K562 (cell line): Measurements from ENCODE around the gene MATK. TPM values are rescaled to one million over a fixed set of nuclear protein-coding genes. Genes with fewer than 3 reads are reported as not detected.
A peak's percentile ranks its signal among the peaks of the same experiment; 100 is the strongest.

ENCODE experiments used
- ELF4 ChIP-seq: fragments of 450-650 bp; formaldehyde crosslinking; IDR thresholded peaks from 2 replicates; pipeline ENCODE4 v1.4.0; 2022; ENCODE audit warnings: missing genetic modification characterization
- SRSF1 ChIP-seq: fragments of 200-400 bp; formaldehyde crosslinking; IDR thresholded peaks from 2 replicates; pipeline ENCODE4 v1.6.1; 2017; ENCODE audit warnings: mild to moderate bottlenecking, low read depth, low read length, moderate library complexity
- TRIM28 ChIP-seq: fragments of 450-650 bp; IDR thresholded peaks from 2 replicates; pipeline ENCODE4 v1.6.1; 2017
- ZBTB17 ChIP-seq: fragments of 450-650 bp; formaldehyde crosslinking; IDR thresholded peaks from 2 replicates; pipeline ENCODE4 v1.4.0; 2020; ENCODE audit warnings: mild to moderate bottlenecking
- polyA plus RNA-seq, 8 experiments: library from polyadenylated mRNA; depleted of rRNA in 4 of 8; stranded (reverse) in 5 of 8; unstranded in 3 of 8; fragments of >200 nt; fragmentation: Nextera tagmentation in 2 of 8; fragmentation: Illumina TruSeq in 1 of 8; extraction: Ambion mirVana in 2 of 8; extraction: Trizol in 1 of 8; gene quantifications; 2 replicates each; pipeline versions ENCODE4 v1.2.1 to v1.2.3, GENCODE V29; 2011 to 2014; ENCODE audit warnings: inconsistent platforms in 1 of 8, missing spikeins in 1 of 8
- total RNA-seq, 7 experiments: library from RNA; depleted of rRNA in 6 of 7; stranded (reverse); fragments of >200 nt in 6 of 7; fragmentation: Illumina TruSeq in 2 of 7; extraction: Trizol in 2 of 7; gene quantifications; 2 replicates each; pipeline versions ENCODE4 v1.2.1 to v1.2.3, GENCODE V29; 2011 to 2021; ENCODE audit warnings: low replicate concordance in 1 of 7
- TF ChIP-seq, protein P1 (sequence below), 2 experiments: IDR thresholded peaks in 1 of 2; conservative IDR thresholded peaks in 1 of 2; 2 replicates each; pipeline ENCODE4 v1.6.1; 2016; ENCODE audit warnings: low read depth in 2 of 2, mild to moderate bottlenecking in 1 of 2, missing compliant biosample characterization in 1 of 2, missing genetic modification characterization in 1 of 2, moderate library complexity in 1 of 2
- TF ChIP-seq, protein P2 (sequence below): fragments of 450-650 bp; IDR thresholded peaks from 2 replicates; pipeline ENCODE4 v1.6.1; 2016; ENCODE audit warnings: mild to moderate bottlenecking, moderate library complexity
- TF ChIP-seq, protein P3 (sequence below): fragments of 250-450 bp; sonication (Bioruptor Pico); IDR thresholded peaks from 2 replicates; pipeline ENCODE4 v1.4.0; 2020

MATK gene
- total and polyA plus RNA-seq, 9 of the 15 experiments (the other 6 are each of a cell fraction or from before 2014, with no cell fraction given) = 0.08 to 41.5 (median 21.4) TPM

DNA sequence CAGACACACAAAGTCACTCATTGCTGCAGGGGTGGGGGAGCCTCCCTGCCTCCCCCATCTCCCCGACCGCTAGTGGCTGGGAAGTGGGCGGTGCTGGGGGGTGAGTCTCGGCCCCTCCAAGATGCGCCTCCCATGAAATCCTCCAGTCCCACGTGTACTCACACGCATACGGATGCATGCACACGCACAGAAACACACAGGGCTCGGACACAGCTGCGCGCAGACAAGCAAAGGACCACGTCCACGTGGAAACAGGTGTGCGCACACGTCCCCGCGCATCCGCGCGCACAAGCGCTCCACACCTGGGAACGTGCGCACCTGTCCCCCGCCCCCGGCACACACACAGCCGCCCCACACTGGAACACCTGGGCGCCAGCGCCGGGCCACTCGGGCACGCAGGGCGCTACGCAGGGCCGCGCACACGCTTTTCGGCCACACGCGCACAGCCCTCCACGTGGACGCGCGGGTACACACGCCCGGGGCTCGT is 687 bp downstream of the MATK start (continued):
- TF ChIP-seq, protein P1, sequence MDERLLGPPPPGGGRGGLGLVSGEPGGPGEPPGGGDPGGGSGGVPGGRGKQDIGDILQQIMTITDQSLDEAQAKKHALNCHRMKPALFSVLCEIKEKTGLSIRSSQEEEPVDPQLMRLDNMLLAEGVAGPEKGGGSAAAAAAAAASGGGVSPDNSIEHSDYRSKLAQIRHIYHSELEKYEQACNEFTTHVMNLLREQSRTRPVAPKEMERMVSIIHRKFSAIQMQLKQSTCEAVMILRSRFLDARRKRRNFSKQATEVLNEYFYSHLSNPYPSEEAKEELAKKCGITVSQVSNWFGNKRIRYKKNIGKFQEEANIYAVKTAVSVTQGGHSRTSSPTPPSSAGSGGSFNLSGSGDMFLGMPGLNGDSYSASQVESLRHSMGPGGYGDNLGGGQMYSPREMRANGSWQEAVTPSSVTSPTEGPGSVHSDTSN (CRISPR knock-in tag; IDR thresholded peaks at IDR 0.05; ENCODE audit: low read depth) = no peak
- TF ChIP-seq, protein P1 (tag; conservative IDR thresholded peaks at IDR 0.05; ENCODE audit: low read depth) = no peak
- TF ChIP-seq, protein P2, sequence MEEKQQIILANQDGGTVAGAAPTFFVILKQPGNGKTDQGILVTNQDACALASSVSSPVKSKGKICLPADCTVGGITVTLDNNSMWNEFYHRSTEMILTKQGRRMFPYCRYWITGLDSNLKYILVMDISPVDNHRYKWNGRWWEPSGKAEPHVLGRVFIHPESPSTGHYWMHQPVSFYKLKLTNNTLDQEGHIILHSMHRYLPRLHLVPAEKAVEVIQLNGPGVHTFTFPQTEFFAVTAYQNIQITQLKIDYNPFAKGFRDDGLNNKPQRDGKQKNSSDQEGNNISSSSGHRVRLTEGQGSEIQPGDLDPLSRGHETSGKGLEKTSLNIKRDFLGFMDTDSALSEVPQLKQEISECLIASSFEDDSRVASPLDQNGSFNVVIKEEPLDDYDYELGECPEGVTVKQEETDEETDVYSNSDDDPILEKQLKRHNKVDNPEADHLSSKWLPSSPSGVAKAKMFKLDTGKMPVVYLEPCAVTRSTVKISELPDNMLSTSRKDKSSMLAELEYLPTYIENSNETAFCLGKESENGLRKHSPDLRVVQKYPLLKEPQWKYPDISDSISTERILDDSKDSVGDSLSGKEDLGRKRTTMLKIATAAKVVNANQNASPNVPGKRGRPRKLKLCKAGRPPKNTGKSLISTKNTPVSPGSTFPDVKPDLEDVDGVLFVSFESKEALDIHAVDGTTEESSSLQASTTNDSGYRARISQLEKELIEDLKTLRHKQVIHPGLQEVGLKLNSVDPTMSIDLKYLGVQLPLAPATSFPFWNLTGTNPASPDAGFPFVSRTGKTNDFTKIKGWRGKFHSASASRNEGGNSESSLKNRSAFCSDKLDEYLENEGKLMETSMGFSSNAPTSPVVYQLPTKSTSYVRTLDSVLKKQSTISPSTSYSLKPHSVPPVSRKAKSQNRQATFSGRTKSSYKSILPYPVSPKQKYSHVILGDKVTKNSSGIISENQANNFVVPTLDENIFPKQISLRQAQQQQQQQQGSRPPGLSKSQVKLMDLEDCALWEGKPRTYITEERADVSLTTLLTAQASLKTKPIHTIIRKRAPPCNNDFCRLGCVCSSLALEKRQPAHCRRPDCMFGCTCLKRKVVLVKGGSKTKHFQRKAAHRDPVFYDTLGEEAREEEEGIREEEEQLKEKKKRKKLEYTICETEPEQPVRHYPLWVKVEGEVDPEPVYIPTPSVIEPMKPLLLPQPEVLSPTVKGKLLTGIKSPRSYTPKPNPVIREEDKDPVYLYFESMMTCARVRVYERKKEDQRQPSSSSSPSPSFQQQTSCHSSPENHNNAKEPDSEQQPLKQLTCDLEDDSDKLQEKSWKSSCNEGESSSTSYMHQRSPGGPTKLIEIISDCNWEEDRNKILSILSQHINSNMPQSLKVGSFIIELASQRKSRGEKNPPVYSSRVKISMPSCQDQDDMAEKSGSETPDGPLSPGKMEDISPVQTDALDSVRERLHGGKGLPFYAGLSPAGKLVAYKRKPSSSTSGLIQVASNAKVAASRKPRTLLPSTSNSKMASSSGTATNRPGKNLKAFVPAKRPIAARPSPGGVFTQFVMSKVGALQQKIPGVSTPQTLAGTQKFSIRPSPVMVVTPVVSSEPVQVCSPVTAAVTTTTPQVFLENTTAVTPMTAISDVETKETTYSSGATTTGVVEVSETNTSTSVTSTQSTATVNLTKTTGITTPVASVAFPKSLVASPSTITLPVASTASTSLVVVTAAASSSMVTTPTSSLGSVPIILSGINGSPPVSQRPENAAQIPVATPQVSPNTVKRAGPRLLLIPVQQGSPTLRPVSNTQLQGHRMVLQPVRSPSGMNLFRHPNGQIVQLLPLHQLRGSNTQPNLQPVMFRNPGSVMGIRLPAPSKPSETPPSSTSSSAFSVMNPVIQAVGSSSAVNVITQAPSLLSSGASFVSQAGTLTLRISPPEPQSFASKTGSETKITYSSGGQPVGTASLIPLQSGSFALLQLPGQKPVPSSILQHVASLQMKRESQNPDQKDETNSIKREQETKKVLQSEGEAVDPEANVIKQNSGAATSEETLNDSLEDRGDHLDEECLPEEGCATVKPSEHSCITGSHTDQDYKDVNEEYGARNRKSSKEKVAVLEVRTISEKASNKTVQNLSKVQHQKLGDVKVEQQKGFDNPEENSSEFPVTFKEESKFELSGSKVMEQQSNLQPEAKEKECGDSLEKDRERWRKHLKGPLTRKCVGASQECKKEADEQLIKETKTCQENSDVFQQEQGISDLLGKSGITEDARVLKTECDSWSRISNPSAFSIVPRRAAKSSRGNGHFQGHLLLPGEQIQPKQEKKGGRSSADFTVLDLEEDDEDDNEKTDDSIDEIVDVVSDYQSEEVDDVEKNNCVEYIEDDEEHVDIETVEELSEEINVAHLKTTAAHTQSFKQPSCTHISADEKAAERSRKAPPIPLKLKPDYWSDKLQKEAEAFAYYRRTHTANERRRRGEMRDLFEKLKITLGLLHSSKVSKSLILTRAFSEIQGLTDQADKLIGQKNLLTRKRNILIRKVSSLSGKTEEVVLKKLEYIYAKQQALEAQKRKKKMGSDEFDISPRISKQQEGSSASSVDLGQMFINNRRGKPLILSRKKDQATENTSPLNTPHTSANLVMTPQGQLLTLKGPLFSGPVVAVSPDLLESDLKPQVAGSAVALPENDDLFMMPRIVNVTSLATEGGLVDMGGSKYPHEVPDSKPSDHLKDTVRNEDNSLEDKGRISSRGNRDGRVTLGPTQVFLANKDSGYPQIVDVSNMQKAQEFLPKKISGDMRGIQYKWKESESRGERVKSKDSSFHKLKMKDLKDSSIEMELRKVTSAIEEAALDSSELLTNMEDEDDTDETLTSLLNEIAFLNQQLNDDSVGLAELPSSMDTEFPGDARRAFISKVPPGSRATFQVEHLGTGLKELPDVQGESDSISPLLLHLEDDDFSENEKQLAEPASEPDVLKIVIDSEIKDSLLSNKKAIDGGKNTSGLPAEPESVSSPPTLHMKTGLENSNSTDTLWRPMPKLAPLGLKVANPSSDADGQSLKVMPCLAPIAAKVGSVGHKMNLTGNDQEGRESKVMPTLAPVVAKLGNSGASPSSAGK = peak; percentile 22; the same call in 1 of the 2 replicates
- TF ChIP-seq, protein P3, sequence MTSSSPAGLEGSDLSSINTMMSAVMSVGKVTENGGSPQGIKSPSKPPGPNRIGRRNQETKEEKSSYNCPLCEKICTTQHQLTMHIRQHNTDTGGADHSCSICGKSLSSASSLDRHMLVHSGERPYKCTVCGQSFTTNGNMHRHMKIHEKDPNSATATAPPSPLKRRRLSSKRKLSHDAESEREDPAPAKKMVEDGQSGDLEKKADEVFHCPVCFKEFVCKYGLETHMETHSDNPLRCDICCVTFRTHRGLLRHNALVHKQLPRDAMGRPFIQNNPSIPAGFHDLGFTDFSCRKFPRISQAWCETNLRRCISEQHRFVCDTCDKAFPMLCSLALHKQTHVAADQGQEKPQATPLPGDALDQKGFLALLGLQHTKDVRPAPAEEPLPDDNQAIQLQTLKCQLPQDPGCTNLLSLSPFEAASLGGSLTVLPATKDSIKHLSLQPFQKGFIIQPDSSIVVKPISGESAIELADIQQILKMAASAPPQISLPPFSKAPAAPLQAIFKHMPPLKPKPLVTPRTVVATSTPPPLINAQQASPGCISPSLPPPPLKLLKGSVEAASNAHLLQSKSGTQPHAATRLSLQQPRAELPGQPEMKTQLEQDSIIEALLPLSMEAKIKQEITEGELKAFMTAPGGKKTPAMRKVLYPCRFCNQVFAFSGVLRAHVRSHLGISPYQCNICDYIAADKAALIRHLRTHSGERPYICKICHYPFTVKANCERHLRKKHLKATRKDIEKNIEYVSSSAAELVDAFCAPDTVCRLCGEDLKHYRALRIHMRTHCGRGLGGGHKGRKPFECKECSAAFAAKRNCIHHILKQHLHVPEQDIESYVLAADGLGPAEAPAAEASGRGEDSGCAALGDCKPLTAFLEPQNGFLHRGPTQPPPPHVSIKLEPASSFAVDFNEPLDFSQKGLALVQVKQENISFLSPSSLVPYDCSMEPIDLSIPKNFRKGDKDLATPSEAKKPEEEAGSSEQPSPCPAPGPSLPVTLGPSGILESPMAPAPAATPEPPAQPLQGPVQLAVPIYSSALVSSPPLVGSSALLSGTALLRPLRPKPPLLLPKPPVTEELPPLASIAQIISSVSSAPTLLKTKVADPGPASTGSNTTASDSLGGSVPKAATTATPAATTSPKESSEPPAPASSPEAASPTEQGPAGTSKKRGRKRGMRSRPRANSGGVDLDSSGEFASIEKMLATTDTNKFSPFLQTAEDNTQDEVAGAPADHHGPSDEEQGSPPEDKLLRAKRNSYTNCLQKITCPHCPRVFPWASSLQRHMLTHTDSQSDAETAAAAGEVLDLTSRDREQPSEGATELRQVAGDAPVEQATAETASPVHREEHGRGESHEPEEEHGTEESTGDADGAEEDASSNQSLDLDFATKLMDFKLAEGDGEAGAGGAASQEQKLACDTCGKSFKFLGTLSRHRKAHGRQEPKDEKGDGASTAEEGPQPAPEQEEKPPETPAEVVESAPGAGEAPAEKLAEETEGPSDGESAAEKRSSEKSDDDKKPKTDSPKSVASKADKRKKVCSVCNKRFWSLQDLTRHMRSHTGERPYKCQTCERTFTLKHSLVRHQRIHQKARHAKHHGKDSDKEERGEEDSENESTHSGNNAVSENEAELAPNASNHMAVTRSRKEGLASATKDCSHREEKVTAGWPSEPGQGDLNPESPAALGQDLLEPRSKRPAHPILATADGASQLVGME (CRISPR knock-in tag) = no peak
- peak; percentile 60 for TF ChIP-seq ZBTB17 (CRISPR knock-in tag)
- TF ChIP-seq ELF4 (CRISPR knock-in tag) = no peak
- no peak for TF ChIP-seq TRIM28
- TF ChIP-seq SRSF1 = no peak
